ENCODE data around the gene MRPL39.

DNA sequence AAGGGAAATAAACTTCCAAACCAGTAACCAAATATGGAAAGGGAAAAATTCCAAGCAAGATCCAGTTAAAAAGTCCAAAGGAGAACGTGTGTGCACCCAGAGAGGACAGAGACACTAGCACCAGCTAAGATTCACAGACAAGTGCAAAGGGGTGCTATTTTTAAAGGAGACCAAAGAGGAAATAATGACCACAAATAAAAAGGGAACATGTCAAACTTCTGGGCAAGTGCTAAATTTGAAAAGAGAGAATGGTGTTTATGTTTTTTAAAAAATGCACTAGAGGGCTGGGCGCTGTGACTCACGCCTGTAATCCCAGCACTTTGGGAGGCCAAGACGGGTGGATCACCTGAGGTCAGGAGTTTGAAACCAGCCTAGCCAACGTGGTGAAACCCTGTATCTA, 40.4 kb upstream of the MRPL39 start:
- TF ChIP-seq POLR2A (IDR thresholded peaks at IDR 0.05) (no peak), CTCF (IDR thresholded peaks at IDR 0.05) (no peak)
